GM21423 (cell line): ENCODE measurements around the gene SMPD3.

Source experiments
- ATAC-seq: cut with Tn5 transposase; IDR thresholded peaks from one replicate; pipeline ENCODE4 v1.9.1; 2021; ENCODE audit warnings: mild to moderate bottlenecking, moderate library complexity; ENCODE audit not compliant: unreplicated experiment

Gene SMPD3

GRCh38 chr16:68436581-68436980, 11.7 kb downstream of the SMPD3 start:
- ATAC-seq, result no peak

DNA sequence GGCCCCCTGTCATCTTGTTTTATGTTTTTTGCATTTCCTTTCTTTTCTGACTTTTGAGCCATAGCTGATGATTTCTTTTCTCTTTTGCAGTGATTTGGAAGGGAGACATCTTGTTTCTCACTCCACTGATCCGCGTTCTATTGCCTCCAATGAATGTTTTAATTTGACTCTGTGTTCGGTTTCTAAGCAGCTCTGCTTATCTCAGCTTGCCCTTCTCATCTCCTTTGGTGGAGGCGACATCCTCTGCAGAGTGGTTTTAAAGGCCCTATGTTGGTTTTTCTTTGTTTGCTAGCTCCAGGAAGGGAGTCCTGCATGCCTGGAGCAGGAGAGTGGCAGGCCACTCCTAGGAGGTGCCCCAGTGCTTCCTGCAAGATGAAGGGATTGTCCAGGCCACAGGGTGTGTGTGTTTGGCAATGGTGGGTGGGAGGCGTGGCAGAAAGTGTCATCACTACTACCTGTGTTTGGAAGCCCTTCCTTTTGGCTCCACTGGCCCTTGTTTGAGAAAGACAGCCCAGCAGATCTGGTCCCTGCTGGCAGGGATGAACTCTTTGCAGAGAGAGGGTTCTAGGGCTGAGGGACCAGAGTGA, 13.6 kb downstream of the SMPD3 start:
- no peak for ATAC-seq

DNA sequence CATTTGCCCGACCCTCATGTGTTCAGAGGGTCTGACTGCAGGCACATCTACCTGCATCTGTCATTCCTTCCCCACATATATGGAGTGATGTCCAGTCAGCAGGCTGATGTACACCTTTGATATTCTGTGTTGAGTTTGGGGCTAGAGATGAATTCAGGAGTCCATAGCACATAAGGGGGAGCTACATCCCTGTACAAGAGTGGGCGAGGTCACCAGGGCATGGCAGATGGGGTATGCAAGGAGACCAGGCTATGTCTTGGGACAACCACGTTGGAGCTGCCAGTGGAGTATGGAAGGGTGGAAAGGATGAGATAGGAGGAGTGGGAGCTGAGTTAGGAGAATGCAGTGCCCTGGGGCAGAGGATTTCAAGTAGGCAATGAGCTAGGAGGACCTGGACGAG, 15.0 kb downstream of the SMPD3 start:
- no peak for ATAC-seq

- ATAC-seq, result no peak
These were observed 15.6 kb downstream of the SMPD3 start for GRCh38 chr16:68432701-68433100.

- ATAC-seq, result no peak
These were observed 19.0 kb downstream of the SMPD3 start for GRCh38 chr16:68429076-68429854.

- ATAC-seq, result no peak
These were observed 20.5 kb downstream of the SMPD3 start for GRCh38 chr16:68427649-68428303.

GRCh38 chr16:68426347-68426652, 22.0 kb downstream of the SMPD3 start:
- ATAC-seq, result no peak

DNA sequence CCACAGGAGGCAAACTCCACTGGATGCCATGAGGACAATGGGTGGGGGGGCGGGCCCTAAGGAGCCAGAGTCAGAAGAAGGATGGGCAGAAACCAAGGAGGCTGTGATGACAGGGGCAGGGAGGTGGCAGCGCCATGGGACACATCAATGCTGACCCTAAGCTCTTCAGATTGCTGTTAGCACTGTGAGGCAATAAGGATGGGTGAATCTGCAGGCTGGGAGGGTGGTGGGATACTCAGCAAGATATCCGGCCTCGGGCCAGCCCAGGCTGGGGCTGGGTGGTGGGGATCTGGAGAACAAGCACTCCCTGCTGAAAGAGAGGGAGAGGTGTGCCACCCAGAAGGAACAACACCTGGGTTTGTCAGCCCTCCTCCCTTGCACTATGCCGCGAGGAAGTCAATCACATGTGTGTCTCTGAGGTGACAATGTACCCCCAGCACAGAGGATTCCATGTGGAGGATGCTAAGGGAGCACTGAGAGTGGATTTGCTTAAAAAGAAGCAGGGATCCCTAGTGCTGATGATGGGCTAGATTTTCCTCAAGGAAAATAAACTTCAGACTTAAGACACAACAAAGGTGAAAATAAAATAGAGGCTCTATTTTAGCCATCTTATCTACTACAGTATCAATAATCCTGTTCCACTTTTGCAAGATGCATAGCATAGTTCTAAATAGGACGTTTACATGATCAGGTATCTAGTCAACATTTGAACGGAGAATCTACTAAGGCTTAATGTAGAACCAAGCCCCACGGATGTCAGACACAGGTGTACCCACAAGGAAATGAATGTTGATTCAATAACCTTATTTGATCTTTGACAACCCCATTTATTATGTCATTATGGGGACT, 22.6 kb downstream of the SMPD3 start:
- ATAC-seq, result no peak

DNA sequence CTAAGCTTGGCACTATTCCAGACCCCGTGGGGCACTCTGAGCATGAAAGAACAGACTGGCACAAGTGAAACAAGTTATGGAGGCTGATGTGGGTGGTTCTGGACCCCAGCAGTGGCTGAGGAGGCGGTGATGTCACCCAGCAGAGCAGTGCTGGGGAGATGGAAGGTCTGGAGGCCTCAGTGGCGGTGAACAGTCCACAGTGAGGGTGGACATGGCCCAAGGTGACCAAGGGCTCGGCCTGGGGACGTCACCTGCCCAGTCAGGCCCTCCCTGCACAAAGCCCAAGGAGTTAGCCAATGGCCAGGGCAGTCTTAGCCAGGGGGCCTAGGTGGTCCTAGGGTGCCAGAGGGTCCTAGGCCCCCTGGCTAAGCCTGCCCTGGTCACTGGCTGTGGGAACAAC, 24.5 kb downstream of the SMPD3 start:
- no peak for ATAC-seq

DNA sequence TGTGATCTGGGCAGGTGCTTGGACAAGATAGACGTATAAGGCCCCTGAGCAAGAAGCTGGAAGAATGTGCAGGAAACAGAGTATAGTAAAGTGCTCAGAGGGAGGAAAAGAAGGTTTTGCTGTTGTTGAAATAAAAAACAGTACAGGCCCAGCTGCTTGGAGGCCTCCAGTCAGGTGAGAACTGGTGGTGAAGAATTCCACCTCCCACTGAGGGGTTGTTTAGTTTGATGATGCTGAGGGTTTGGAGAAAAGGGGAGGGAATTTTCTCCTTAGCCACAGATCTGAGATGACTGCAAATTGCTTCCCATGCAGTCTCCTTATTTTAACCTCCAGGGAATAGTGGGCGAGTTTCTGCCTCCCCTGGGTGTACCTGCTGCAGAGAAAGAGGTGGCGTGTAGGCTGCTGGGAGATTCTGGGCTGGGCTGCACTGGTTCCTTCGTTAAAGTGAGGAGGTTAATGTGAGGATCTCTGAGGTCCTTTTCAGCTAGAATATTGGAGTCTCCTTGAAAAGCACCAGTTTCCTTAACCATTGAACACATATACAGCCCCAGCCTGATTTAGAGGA, 25.8 kb downstream of the SMPD3 start:
- no peak for ATAC-seq

- no peak for ATAC-seq
These were observed 27.2 kb downstream of the SMPD3 start for GRCh38 chr16:68421076-68421475.

GRCh38 chr16:68420366-68420942, 27.9 kb downstream of the SMPD3 start:
- ATAC-seq, result no peak

DNA sequence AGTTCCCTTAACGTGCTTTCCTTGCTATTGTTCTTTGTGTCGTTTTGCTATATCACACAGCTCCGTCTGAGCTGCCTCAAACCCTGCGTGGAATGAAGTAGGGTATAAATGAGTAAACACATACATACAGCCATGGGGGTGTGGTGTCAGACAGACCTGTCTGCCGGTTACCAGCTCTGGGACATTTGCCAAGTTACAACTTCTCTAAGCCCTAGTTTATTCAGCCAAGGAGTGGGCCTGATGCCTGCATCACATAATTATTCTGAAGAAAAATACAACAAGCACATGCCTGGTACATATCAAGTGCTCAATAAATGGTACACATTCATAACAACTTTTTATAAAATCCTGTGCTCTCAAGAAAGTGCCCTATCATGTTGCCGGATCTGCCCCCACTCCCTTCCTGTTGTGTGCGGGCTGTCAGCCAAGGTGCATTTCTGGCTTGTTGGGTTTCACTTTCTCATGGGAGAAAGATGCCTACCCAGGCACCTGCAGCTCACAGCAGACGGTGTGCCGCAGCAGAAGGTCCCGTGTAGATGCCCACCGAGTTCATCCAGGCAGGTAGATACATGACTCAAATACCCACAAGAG, 30.5 kb downstream of the SMPD3 start:
- ATAC-seq, result peak; percentile 76

- no peak for ATAC-seq
These were observed 32.0 kb downstream of the SMPD3 start for GRCh38 chr16:68416057-68417046.

DNA sequence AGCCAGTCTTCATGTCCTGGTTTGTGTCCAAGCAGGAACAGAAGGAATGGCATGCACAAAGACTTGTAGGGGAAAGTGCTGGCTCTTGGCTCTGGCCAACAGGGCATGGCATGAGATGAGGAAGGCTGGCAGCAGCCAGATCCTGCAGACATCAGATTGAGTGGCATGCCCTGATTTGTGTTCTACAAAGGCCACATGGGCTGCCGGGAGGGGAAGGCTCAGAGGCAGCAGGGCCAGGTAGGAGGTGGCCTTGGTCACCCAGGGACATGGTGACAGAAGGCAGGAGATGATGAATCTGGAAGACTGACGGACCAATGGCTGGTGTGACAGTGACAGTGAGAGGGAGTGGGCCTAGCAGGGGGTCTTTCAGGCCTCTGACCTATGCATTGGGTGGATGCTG, 33.7 kb downstream of the SMPD3 start:
- ATAC-seq, result no peak

DNA sequence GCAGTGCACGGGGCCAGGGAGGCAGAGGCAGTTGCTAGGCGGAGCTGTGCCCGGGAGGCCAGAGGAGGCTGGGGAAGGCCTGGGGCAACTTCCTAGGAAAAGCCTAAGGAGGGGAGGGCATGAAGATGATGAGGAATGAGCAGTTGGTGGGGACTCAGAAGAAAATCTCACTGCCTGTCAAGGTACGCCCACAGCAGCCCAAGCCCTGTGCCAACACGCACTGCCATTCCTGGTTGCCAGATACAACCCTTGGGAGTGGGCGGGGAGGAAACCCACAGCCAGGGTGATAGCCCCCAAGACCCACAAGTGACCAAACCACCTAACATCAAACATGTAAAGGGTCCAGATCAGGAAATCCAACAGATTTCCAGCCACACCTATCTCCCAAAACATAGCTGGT, 36.2 kb downstream of the SMPD3 start:
- ATAC-seq, result no peak

DNA sequence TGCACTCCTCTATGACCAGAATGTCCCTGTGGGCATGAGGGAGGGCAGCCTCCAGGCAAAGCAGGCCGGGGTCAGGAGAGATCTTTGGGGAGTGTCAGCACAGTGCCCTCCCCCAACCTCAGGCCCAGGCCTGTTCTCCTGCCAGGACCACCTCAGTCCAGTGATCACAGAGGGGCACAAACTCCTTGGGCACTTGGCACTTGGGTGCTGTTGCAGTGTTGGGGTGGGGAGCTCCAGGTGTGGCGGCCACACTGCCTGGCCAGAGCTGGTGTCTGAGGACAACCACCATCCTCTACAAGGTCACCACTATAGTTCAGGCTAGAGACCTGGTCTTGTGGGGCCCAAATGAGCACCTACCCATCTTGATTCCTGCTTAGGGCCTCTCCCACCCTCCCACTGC, 37.2 kb downstream of the SMPD3 start:
- no peak for ATAC-seq

DNA sequence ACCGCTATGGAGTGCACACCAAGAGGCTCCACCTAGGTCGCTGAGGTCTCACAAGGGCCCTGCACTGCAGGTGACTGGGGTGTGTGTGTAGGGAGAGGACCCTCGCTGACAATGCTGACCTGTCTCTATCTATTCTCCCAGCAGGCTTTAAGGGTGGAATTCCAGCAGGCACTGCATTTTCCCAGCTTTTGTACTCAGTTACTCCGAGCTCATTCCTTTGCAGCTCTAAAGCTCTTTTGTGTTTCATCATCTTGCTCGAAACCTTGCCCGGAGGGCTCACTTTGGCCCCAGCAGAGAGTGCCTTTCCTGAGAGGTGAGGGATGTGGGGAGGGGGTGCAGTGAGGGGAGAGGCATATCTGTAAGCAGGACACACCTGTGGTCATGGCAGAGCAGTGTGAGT, 39.3 kb downstream of the SMPD3 start:
- ATAC-seq, result no peak

- no peak for ATAC-seq
These were observed 39.9 kb downstream of the SMPD3 start for GRCh38 chr16:68408428-68408827.
